ENCODE measurements around the gene KLHL8. TPM values are rescaled to one million over a fixed set of nuclear protein-coding genes. Genes with fewer than 3 reads are reported as not detected.
A peak's percentile ranks its signal among the peaks of the same experiment; 100 is the strongest.

Gene KLHL8
- total and polyA plus RNA-seq, 7 donors = 5.1 to 33.8 (median 18.4) TPM

DNA sequence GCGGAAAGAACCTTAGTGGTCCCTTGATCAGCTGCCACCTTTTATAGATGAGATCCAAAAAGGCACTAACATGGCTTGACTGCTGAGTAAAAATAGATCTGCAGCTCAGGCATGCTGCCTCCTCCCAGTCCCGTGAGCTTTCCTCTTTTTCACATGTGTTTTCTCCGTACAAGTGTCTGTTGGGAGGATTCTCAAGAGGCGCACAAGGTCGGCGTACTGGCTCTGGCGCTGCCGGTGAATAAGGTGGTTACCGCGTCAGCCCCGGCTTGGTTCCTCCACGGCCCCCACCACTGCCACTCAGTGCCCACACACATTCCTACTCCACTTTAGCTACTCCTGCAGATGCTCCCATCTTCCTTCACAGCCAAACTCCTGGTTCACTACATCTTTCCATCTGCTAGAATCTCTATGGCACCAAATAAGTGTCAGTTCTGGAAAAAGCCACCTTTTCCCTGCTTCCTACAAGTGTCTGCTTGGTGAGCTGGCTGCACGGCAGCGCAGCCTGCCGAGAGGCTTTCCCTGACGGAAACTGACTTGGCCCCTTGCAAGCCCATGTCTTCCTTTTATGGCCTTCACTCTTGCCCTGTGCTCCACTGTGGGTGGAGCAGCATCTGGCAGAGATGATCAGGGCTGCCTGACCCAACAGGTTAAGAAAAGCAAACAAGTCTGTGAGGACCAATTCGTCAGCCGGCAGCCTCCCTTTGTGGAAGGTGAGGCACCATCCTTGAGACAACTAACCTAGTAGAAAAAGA is 99.8 kb downstream of the KLHL8 start:
- 24 to 44% (median 31%) methylated on average over 18 of the region's 18 CpGs for WGBS, 3 donors
- Histone ChIP-seq H3K9me3 (no peaks in the 10 kb centered on the region), H3K4me3 (peak overlapping the region; percentile 60), H3K4me1 (peaks cover 76% of the 10 kb centered on the region), H3K27ac (peak overlapping the region; percentile 87), H3K27me3 (ENCODE audit: insufficient read depth in 3 of 3, low read length in 2 of 3) (no peaks in the 10 kb centered on the region), H3K36me3 (ENCODE audit: insufficient read depth in 1 of 2, low read depth in 1 of 2) (peaks cover 0 to 37% of the 10 kb centered on the region in 2 donors)
- DNase-seq (peak in 1 of 2 donors; percentile 74), ATAC-seq (peak; percentile 38 to 80 (median 72))
- TF ChIP-seq CTCF (IDR thresholded peaks at IDR 0.05) = no peak
- intact Hi-C loops (cut with DNase I) = no loop called here

- peaks cover 76% of the 10 kb centered on the region for H3K4me1 ChIP-seq
- peak overlapping the region; percentile 60 for H3K4me3 ChIP-seq
- DNase-seq = no peak
- H3K9me3 ChIP-seq = no peaks in the 10 kb centered on the region
- H3K36me3 ChIP-seq (ENCODE audit: insufficient read depth in 1 of 2, low read depth in 1 of 2) = peaks cover 3 to 37% of the 10 kb centered on the region in 2 donors
- intact Hi-C loops (cut with DNase I) = no loop called here
- no peak for TF ChIP-seq CTCF (IDR thresholded peaks at IDR 0.05)
- WGBS, 3 donors = 47 to 77% (median 54%) methylated on average over 4 of the region's 4 CpGs
- peak overlapping the region; percentile 87 for H3K27ac ChIP-seq
- no peaks in the 10 kb centered on the region for H3K27me3 ChIP-seq (ENCODE audit: insufficient read depth in 3 of 3, low read length in 2 of 3)
- ATAC-seq = peak in 1 of 4 donors; percentile 24
Measured at GRCh38 chr4:87120010-87120409, 100.4 kb downstream of the KLHL8 start.

- no peak for TF ChIP-seq CTCF (IDR thresholded peaks at IDR 0.05)
- intact Hi-C loops (cut with DNase I) = loop anchor here in 1 of 2 donors (10.0 kb wide), 1 partner anchor 624 kb away; no protein-coding TSS in a partner anchor
- H3K4me3 ChIP-seq = peak overlapping the region; percentile 60
- 94 to 98% (median 96%) methylated on average over 2 of the region's 2 CpGs for WGBS, 3 donors
- no peak for DNase-seq
- peaks cover 76% of the 10 kb centered on the region for H3K4me1 ChIP-seq
- H3K27ac ChIP-seq = peak overlapping the region; percentile 87
- H3K9me3 ChIP-seq = no peaks in the 10 kb centered on the region
- no peak for ATAC-seq
- H3K36me3 ChIP-seq (ENCODE audit: insufficient read depth in 1 of 2, low read depth in 1 of 2) = peaks cover 5 to 40% of the 10 kb centered on the region in 2 donors
- H3K27me3 ChIP-seq (ENCODE audit: insufficient read depth in 3 of 3, low read length in 2 of 3) = no peaks in the 10 kb centered on the region
Measured at GRCh38 chr4:87118826-87119225, 101.6 kb downstream of the KLHL8 start.

GRCh38 chr4:87118421-87118820 is 102.0 kb downstream of the KLHL8 start:
- Histone ChIP-seq H3K9me3 (no peaks in the 10 kb centered on the region), H3K4me1 (peaks cover 75% of the 10 kb centered on the region), H3K27me3 (ENCODE audit: insufficient read depth in 3 of 3, low read length in 2 of 3) (no peaks in the 10 kb centered on the region), H3K4me3 (no peak overlapping the region), H3K36me3 (ENCODE audit: insufficient read depth in 1 of 2, low read depth in 1 of 2) (peaks cover 5 to 42% of the 10 kb centered on the region in 2 donors), H3K27ac (peak overlapping the region; percentile 87)
- DNase-seq (no peak), ATAC-seq (no peak)
- TF ChIP-seq CTCF (IDR thresholded peaks at IDR 0.05) = no peak
- intact Hi-C loops (cut with DNase I) = loop anchor here in 1 of 2 donors (10.0 kb wide), 1 partner anchor 624 kb away; no protein-coding TSS in a partner anchor
- 96 to 100% (median 96%) methylated on average over 1 of the region's 1 CpG for WGBS, 3 donors
